DMS153 treated with DMSO at 0.1 percent for 48 hours (cell line): ENCODE data around the gene NGB.

Experiments
- DNase-seq: peaks from one replicate; lab custom pipeline; 2025; ENCODE audit not compliant: unreplicated experiment; lab: John Stamatoyannopoulos, UW

Gene NGB

DNA sequence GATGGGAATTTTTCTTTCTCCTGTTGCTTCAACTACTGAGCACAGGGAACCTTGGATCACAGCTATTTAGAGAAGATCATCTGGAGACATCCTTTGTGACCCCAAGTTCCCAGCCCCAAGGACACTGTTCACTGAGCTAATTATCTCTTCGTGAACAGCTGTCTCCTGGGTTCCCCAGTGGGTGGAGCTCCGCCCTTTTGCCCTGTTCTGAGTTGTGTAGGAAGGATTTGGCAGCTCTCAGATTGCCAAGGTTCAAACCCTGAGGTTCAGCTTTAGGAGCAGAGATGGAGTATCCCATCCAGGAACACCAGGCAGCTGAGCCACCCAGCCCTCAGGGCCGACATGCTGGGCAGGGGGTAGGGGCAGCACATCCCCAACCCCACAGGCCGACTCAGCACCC is 32.0 kb downstream of the NGB start:
- no peak for DNase-seq

DNA sequence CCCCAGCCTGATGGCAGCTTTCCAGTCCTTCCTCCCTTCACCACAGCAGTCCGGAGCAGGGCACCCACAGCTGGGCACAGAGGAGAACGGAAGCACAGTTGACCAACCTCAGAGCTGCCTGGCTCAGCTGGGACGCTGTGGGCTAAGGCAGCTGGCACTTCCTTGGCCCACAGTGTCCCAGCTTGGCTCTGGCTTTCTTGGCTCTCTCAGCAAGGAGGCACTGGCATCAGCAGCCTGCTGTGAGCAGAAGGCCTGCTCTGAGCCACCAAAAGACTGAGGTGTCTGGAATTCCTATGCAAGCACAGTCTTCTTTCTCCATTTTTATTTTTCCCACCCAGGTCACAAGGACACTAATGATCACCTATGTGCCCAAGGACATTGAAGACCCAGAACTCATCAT is 32.6 kb downstream of the NGB start:
- DNase-seq = no peak

DNA sequence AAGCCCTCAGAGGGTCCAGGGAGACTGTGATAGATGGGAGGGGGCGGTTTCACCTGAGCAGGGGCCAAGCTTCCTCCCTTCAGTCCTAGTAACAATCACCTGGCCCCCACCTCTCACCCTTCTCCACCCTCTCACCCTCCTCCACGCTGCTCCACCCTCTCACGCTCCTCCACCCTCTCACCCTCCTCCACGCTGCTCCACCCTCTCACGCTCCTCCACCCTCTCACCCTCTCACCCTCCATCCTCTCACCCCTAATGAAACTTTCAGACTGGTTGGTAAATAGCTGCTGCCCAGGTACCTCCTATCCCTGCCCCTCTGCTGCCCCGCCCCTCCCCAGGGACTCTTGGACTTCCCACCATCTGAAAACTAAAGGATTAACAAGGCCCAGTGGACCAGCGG is 34.2 kb downstream of the NGB start:
- DNase-seq = no peak

DNA sequence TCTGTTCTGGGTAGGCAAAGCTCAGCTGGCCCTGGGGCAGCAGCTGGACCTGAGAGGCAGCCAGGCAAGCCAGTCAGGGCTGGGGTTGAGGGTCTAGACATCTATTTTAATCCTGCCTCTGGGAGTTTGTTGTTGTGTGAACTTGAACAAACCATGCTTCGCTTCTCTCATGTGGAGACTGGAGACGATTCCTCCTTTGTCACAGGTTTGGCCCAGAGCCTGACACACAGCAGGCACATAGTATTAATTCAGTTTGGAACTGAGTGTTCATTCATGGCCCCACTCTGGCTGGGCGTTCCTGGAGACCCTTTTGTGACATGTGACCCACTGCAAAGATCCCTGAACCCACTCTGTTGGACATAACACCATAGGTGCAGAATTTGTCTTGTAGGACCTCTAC is 39.3 kb downstream of the NGB start:
- DNase-seq = no peak

DNA sequence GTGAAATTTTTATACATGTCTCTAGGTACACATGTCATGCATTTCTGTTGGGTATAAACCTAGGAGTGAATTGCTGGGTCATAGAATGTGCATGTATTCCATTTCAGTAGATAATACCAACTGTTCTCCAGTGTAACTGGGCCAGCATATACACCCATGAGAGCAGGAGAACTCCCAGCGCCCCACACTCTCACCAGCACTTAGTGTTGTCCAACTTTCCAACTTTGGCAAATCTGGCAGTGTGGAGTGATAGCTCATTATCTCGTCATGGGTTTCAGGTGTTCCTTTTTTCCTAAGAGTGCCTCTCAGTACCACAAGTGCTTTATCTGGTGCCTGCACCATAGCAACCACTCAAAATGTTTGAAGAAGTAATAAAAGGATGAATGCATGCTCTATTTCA is 40.1 kb downstream of the NGB start:
- DNase-seq = no peak

DNA sequence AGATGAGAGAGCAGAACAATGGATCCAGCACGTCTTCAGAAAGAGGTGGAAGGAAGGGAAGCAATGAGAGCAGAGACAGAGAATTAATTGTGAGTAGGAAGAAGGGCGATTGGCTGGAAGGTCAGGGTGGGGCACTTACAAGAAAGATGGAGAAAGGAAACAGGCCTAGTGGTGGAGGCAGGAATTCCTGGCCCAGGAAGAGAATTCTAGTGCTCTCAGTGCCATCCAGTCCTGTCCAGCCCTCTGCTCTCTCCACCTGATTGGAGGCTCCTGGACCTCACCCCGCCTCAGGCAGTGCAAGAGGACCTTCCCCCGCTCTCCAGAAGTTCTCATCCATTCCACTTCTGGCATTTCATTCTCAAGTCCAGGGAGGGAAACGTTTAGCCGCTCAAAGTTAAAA is 43.0 kb downstream of the NGB start:
- DNase-seq = no peak

DNA sequence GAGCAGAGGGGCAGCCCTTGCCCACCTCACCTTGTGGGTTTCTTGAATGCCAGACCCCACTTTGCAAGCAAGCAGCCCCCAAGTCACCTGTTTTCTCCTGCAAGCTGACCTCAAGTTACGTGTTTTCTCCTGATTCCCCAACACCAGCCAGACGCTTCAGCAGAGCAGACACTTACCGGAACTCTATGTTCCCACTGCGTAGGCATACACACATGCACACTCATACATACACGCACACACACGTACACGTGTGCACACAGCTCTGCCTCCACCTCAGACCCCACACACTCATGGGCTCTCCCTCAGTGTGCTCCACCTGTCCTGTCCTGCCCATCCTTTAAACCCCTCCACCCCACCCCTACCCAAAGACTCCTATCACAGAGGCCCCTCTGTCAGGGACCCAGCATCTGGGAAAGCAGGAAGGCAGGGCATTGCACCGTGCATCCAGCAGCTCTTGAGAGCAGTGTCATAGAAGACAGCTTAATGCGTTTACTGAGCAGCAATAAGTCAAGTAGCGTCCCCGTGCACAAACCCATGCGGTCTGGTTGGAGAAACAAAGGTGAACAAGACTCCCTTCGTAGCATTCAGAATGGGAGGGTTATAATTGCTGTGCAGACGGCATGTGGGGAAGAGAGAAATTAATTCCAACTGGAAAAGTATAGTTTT is 45.0 kb downstream of the NGB start:
- no peak for DNase-seq

DNA sequence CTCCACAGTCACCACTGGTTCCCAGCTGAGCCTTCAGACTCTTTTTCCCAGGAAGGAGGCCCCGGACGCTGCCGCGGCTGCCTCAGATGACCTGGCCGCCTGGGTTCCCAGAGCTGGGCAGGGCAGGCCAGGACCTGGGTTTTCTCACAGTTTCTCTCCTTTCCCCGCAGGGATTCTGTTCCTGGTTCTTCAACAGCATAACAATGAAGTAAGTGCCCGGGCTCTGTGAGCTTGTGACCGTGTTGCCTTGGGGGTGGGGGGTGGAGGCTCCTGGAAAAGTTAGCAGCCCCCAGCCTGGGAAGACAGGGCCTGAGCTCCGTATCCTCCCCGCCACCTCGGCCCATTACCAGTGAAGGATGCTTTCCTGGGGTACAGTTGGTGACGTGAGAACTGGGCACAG is 45.8 kb downstream of the NGB start:
- DNase-seq = no peak

DNA sequence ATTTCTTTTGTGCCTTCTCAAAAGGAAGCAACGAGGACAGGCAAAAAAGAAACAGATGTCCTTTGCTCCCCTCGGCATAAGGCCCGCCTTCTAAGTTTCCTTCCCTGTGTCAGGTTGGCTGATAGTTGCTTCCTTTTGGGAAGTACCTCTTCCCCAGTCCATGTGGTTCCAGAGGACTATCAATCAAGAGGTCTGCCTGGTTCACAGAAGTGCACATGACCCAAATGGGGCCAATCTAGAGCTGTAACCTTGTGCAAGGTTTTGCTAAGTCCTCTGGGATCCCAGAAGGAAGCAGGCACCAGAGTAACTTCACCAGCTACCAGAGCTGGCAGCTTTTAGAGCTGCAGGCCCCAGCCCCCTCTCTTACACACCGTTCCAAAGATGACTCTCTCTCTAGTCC is 46.8 kb downstream of the NGB start:
- DNase-seq = no peak

DNA sequence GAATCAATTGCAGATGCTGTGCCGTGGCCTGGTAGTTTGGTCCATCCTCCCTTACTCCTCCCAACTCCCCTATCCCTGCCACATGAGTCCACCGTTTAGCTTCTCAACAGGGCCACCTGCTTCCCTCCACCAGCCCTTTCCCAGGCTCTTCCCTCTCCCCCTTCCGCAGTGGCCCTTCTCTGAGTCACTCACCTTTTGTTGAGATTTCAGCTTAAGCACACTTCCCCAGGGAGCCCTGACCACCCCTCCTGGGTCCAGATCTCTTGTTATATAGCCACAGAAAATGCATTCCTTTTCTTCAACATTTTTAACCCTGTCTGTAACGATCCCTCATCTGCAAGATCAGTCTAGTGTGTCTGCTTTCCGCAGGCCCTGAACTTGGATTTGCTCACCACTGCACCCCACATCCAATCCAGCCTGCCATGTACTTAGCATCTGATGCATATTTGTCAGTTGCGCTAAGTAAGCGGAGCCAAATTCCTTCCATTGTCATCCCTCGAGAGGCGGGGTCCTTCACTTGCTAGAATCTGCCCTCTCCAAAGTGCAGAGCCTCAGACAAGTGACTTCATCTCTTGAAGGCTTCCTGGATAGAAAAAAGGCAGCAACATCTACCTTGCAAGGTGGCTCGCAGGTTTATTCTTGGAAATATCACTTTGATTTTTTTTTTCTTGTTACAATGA is 48.3 kb downstream of the NGB start:
- no peak for DNase-seq

DNA sequence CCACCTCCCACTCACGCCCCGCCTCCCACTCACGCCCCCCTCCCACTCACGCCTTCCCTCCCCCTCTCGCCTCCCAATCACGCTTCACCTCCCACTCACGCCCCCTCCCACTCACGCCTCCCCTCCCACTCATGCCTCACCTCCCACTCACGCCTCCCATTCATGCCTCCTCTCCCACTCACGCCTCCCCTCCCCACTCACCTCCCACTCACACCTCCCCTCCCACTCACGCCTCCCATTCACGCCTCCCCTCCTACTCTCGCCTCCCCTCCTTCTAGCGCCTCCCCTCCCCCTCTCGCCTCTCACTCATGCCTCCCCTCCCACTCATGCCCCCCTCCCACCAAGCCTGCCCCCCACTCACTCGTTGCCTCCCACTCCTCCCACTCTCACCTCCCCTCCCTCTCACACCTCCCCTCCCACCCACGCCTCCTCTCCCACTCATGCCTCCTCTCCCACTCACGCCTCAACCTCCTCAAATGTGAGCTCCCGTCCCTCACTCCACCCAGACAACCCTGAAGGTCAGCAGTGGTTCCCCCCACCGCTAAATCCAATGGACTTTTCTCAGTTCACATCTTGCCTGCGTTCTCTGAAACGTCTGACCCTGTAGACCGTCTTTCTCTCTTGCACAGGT is 49.6 kb downstream of the NGB start:
- no peak for DNase-seq

DNA sequence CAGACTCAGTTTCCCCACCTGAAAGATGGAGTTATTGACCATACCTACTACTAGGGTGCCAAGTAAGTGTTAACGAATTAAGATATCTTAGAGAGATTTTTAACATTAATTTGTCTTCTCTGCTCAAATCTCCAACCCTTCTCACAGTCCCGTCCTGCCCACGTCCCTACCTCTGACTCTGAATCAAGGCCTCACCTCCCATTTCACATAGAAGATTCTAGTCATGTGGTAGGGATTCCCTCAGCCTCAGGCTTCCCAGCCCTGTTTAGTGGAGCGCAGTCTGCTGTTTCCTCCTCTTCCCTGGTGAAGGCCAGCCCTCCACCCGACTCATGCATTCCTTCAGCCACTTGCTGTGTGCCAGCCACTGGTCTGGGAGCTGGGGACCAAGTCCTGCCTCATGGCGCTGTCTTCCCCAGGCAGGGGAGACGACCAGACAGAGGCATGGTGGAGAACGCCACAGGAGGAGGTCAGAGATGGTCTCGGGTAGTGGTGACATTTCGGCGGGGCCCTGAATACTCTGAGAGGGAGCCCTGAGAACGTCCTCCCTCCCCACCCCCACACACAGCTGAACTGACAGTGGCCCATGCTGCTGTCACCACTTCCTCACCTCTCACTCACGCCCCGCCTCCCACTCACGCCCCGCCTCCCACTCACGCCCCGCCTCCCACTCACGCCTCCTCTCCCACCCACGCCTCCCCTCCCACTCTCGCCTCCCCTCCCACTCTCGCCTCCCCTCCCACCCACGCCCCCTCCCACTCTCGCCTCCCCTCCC is 50.6 kb downstream of the NGB start:
- no peak for DNase-seq

DNA sequence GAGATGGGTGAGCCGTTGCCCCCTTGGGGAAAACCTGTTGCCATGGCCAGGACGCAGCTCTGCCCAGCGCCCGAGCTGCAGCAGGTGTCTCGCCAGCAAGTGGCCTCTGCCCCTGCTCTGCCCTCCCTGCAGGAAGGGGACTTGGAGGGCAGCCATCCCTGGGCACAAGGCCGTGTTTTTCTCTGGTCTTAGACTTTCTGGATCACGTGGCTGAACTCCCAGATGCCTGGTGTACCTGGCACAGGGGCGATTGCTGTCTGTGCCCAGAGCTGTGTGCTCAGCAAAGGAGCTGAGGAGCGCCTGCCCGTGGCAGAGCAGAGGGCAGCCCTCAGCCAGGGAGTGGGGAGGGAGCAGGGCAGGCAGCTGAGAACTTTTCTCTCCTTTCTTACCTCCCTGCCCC is 51.4 kb downstream of the NGB start:
- DNase-seq = no peak

DNA sequence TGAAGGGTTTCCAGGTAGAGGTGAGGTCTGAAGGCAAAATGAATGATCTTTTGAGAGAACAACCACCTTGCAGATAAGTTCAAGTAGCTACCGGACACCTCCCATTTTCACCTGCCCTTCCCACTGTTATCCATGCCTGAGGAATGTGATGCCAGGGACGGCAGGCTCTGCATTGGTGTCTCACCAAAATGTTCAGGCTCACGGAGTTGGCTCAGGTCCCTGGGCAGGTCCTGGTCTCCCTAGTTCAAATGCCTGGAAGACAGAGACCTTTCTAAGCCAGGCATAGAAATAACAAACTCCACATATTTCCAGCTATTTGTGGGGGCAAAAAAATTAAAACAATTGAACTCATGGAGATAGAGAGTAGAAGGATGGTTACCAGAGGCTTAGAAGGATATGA is 53.5 kb downstream of the NGB start:
- DNase-seq = no peak
